NCI-H2227 treated with DMSO at 0.1 percent for 48 hours (cell line): Measurements from ENCODE around the gene PRLHR.
A peak's percentile ranks its signal among the peaks of the same experiment; 100 is the strongest.
"Not testable (repeated sequence)": the region's sequence is repeated elsewhere in the genome, so short reads cannot be mapped to it uniquely, and the experiment has no call there.

Experiments used
- DNase-seq: peaks from one replicate; lab custom pipeline; 2025; lab: John Stamatoyannopoulos, UW

The PRLHR gene

DNA sequence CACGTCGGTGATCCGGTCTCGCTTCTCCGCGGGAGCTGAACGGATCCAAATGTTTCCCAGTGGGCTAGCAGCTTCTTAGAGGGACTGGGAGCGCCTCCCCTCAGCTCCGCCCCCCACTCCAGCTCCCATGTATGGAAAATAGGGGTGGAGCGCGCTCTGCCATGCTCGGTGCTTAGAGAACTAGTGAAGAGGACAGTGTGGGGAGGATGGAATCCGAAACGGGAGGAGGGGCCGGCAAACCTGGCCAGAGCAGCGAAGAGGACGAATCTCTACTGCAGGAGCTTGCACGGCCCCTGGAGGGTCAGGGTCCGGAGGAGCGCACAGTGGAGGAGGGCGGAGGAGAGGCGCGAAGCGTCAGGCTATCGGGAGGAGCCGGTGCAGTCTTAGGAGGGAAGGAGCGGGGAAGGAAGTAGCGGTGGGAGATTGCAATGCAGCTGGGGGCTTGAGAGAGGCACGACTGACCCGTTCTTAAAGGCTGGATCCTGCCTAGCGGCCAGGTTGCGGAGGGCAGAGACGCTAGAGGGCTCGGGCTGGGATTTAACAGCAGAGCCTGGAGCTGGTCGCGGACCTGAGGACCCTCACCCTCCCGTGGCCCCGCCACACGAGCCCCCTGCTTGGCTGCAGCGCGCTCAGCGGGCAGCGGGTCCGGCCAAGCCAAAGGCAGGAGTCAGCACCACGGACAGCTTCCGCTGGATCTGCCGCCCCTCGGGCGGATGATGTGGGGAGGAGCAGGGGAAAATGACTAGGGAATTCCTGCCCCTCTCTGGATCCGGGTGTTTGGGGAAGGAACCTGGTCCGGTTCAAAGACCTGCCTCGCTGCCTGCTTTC lies at the start of gene PRLHR:
TSS of gene PRLHR (minus strand) at position 51 of the 828 bp plus-strand sequence. CDS start 404 bp downstream, outside the sequence.
- peak; percentile 69 for DNase-seq

DNA sequence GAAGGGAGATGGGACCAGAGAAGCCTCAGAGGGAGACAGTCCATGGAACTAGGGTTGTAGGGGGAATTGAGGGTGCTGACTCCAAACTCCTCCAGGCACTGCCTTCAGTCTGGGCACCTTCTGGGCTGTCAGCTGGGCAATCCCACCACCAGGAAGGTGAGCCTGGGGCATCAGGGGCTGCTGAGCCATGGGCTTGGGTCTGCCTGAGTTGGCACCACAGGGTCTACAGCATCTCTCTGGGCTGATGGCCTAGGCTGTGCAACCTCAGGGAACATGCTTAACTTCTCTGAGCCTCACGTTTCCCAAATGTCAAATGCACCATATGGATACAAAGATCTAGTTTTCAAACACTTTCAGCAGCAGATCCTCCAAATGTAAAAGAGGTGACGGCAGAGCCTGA lies 46.8 kb upstream of the PRLHR start:
- DNase-seq = no peak

DNA sequence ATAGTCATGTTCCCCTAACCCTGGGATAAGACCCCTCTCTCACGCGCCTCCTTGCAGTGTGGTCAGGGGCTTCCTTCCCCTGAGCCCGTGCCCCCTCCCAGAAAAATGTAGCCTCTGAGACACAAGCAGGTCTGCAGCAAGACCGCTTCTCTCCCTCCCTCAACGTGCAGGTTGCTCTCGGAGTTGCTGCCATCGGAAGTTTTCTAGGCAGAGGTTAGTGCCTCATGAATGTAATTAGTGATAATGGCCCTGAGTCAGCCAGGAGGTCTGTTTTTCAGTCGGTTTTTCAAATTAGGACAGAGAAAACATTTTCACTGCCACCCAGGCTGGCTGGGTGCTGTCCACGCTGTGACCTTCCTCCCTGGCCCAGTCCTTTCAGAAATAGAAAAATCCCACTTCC lies 43.2 kb upstream of the PRLHR start:
- no peak for DNase-seq

DNA sequence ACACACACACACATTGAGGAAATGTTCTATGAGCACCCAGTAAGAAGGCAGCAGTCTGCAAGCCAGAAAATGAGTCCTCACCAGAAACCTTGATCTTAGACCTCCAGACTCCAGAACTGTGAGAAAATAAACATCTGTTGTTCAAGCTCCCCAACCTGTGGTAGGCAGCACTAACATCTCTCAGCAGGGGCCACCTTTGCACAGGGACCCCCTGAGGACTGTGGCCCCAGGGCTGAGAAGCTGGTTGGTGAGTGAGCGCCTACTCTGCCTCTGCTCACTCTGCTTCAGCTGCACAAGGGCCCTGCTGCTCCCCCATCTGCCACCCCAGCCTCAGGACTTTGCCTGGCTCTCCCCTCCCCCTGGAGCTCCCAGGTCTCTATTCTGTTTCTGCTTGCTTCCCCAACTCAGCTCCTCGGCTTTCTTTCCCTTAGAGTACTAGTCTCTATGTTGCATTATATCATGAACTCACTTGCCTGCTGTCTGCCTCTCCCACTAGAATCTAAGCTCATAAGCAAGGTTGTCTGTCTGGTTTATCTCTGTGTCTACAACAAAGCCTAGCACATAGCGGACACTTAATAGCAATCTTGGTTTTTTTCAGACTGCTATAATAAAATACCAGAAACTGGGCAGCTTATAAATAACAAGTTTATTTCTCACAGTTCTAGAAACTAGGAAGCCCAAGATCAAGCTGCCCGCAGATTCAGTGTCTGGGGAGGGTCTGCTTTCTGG lies 40.4 kb upstream of the PRLHR start:
- no peak for DNase-seq

DNA sequence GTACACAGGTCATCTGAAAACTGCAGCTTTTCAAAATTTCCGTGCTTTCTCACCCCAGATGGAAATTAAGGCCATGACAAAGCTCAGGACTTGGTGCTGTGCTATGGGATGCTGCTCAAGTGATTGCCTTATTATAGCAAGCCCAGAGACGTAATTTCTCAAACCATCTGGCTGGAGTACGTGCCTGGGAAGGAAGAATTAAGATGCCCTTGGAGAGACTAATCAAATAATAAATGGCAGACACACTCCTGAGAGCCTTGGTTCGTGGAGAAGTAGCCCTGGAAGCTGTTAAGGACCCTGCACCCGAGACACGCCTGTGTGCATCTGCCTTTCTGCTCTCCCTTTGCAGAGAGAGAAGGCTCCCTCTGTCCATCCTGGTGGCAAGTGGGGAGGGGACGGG lies 38.3 kb upstream of the PRLHR start:
- no peak for DNase-seq

DNA sequence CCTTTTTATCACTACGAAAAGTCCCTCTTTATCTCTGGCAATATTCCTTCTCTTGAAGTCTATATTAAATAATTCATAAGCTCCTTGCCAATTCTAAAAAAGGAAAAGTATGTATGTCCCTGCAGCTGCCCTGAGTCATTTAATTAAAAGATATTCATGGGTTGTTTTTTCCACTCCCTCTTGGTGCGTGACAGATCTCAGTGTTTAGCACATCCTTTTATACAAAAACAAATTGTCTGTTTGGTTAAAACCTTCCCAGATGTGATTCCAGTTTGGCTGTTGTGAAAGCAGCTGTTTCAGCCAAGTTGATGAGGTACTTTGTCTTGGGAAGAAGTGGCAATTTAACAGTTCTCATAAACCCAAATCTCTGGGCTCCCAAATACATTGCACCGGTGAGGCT lies 33.8 kb upstream of the PRLHR start:
- DNase-seq = no peak

DNA sequence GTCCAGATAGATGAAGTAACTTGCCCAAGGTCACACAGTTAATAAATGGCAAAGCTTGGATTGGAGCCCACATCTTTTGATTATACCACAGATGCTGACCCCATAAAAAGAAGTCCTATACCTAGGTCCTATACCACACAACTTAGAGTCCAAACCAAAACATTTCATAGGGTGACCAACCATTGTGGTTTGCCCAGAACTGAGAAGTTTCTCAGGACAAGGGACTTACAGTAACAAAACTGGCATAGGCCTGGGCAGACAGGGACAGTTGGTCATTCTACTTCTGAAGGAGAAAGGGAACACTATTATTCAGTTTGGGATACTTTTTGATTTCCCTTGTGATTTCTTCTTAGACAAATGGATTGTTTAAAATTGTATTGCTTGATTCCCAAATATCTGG lies 32.9 kb upstream of the PRLHR start:
- no peak for DNase-seq

DNA sequence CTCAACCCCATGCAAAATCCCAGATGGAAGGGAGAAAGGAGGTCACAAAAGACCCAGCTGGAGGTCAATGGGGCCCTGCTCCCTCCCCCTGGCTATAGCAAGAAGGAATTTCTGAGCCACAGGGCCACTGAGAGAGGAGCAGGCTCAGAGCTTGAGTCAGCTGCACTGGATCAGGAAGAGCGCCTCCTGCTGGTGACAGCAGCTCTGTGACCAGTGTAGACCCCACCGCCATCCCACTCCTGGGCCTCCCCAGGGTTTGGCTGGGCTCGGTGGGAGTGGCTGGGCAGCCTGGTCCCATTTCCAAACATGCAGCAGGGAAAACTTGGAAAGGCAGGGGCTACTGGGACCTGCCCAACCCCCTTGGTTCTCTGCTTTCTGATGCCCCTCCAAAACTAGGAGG lies 31.5 kb upstream of the PRLHR start:
- no peak for DNase-seq

DNA sequence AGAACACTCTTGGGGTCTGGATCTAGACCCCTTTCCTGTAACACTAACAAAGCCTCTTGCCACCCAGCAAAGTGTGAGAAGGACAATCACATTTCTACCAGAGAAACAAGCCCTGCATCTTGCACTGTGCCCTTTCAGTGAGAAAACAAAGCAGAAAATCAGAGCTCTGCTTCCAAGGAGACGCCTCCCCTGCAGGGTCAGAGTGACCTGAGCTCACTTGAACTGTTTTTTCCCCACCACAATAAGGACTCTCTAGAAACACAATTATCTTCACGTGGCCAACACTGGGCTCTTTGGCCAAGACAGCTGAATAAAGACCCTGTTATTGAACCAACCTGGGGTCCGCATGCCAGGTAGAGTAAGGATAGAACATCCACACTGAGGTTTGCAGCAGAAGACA lies 30.1 kb upstream of the PRLHR start:
- DNase-seq = peak; percentile 5

DNA sequence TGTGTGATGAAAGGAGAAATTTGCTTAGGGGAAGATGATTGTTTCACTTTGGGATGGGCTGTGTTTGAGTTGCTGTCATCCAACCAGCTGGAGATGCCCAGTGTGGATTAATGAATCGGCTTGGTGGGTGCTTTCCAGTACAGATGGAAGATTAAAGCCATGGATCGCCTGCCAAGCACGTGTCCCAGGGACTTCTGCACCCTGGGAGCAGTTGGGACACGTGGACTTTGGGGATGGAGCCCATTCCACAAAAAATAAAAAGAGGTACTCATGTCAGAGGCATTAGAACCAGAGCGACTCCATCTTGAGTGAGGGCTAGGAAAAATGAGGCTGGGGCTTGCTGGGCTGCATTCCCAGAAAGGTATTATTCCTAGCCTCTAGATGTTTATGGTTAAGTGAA lies 29.3 kb upstream of the PRLHR start:
- DNase-seq = no peak

DNA sequence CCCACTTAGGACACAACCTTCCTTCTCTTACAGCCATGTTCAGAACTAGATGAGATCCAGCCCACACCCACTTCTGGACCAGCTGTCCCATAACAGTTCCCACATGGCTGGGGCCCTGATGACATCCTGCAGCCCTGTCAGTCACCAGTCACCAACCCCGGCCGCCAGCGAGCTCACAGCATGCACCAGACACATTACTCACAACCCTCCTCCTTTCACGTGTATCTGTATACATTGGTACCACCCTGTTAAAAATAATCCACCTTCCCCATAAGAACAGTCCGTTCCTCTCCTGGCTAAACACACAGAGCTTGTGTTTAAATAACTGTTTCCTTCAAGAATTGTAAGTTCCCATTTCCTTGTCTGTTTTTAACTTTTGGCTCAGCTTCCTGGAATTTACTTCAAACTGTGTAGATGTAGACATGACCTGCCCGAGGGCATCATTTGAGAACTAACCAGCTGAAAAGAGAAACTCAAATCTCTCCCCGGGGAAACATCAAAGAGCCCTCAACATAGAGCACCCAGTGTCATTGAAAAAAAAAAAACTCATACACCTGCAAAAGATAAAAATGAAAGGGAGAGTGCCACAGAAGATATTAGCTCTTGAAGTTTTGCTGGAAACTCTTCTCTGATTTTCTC lies 26.0 kb upstream of the PRLHR start:
- DNase-seq = no peak

DNA sequence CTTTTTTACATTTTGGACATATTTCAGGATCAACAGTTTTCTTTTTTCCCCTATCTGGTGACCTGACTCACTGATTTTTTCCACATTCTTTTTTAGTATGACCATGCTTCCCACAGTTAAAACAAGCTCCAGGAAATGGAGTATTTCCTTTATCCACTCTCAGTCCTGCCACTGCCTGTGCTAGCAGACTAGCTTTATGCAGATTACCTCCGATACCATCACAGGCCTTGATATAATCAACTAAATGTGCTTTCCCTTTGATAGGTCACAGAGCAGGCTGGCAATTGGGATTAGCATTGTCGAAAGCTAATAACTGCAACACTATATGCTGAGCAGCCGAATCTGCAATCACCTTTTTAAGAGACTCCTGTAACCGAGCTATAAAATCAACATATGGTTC lies 18.4 kb upstream of the PRLHR start:
- not testable (repeated sequence) for DNase-seq

DNA sequence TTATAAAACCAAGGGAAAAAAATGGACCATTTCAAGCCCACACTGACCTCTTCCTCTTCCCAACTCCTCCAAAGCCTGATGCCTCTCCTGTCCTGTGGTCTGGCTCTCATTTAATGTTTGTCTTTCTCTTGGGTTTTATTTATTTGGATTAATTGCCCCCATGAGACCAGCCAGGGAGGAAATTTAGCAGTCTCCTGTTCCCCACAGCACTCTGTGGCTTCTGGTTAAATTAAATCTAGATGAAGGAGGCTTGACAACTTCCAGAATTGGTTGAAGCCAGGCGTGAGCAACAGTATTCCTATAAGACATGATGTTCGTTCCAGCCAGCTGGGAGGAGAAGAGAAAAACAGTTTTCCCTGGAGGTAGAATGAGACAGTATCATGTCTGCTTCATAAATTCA lies 15.1 kb upstream of the PRLHR start:
- DNase-seq = no peak

DNA sequence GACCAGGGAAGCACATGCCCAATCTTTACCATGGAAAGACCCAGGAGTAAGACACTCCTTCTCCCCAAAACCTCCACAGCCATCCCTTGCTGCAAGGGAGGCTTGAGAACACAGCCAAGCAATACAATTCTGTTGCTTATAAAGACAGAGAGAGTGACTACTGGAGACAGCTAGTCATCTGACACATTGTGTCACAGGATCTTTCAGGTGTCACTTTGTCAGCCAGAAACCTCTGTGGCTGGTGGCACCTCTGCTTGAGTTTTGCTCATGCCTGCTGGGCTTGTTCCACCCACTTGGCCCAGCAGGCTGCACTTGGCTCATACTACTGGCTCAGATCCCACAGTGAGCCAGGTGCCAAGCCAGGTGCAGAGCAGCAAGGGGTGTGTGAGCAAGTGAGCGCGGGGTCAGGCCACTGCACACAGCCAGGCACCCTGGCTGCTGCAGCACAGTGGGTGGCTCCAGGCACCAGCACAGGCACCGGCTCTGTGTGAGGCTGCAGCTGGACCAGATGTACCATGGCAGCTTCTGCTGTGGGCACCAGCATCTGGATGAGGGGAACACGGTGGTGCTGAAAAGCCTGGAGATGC lies 12.4 kb upstream of the PRLHR start:
- DNase-seq = no peak

DNA sequence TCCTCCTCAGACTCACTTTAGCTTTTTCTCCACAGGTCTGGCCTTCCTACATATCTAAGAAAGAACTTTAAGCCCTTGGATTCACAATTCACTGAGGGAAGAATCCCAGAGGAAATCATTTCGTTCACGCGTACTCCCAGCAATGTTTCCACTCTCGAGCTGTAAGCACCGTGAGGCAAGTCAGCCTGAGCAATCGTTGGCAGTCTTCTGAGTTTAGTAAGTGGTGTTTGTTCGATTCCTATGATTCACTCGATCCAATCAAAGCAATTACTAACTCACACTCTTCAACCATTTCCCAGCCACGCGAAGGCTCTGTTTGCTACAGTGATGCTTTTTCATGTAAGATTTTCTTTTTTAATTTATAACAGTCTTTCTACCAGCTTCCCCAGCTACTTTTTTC lies 10.2 kb upstream of the PRLHR start:
- no peak for DNase-seq

DNA sequence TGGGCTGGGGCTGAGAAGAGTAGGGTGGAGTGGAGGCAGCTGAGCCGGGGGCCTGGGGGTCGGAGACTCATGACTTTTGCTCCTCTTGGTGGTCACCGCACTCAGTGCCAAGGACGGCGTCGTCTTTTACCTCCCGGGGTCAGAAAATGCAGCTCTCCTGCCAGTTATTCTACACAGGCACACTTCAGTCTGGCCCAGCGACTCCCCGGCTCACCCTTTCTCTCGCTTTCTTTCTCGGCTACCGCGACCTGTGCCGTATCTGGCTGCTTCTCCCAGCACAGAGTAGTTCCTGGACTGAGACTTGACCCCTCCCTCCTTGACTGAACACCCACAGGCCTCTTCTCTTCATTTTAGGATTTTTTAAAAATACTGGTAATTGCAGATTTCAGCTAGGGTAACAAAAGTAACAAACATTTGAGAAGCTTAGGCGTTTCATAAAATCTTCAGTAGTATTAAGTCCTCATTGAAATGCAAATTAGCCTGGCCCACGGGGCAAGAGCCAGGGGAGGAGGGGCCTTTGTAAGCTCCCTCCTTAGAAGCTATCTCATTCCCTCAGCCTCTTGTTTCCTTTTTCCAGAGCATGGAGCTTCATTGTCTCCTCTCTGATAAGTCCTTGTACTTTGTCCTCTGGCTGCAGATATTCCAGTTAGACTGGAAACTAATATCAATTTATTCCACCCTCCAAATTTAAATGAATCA lies 1.1 kb upstream of the PRLHR start:
- no peak for DNase-seq

DNA sequence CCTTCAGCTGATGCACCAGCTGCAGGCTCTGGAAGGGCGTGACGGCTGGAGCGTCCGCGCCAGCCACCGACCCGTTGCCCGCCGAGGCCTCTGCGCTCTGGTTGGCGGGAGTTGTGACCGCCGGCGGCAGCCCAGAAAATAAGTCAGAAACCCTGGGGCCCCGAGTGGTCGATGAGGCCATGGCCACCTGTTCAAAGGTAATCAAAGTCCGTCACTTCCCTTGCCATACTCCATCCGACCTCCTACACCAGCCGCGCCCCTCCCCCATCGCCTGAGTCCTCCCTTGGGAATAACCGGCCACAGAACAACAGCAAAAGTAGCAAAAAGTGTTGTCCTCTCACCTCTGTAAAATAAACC lies 406 bp downstream of the PRLHR start:
- no peak for DNase-seq

DNA sequence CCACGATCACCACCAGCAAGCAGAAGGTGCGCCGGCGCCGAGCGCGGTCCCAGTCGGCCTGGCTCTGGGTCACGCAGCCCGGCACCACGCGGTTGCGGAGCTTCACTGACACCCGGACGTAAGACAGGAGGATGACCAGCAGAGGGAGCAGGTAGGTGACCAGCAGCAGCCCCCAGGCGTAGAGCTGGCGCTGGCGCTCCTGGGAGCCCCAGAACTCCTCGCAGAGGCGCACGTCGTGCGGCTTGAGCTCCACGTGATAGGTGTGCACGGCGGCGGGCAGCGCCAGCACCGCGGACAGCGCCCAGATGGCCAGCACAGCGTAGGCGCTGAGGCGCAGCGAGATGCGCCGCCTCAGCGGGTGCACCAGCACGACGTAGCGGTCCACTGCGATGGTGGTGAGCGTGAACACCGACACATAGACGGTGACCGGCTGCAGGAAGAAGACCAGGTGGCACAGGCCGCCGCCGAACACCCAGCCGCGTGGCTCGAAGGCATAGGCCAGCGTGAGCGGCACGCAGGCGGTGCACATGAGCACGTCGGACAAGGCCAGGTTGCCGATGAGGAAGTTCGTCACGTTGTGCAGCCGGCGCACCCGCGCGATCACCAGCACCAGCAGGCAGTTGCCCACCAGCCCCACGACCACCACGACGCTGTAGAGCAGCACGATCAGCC lies 920 bp downstream of the PRLHR start:
- no peak for DNase-seq

DNA sequence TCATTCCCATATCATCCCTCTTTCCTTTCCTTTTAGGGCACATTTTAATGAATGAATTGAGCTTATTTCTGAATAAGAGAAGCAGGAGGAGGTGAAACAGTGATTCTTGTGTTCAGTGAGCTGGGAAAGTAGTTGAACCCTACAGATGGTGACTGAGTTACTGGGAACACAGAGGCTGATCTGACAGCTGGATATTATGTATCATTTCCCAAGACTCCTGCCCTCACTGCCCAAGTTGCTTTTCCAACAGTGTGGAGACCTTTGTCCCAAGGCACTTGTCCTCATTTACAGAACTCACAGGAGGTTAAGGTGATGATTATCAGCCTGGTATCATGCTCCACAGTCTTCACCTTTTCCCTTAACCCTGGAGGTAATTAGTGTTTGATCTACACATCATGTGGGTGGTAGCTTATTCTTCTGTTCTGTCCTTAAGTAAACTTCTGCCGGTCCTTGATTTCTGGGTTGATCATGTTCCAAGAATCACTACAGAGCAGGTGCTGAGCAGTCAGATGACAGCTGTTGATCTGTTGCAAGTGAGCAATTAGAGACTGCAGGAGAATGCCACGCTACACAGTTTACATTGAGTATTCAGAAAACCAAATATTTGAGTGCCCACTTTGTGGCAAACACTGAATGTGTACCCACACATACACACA lies 2.6 kb downstream of the PRLHR start:
- DNase-seq = peak; percentile 53

DNA sequence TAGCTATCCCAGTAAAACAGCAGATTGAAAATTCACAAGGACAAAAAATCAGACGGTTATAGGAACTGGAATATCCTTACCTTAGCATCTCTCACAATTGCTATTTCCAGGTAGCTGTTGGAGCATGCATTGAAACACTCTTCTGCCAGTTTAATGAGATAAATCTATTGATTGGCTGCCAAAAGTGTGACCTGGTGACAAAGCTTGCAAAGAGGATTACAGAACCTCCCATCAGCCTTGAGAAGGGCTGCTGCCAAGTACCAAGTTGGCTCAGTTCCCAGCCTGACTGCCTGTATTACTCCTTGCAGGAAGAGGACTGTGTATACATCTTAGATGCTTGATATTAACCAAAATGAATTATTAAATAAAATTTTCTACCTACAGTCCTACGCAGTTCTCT lies 5.1 kb downstream of the PRLHR start:
- DNase-seq = peak; percentile 62
